Spinal cord (tissue), 10 donors: ENCODE results near the gene AEN. TPM values are rescaled to one million over a fixed set of nuclear protein-coding genes. Genes with fewer than 3 reads are reported as not detected.
A peak's percentile ranks its signal among the peaks of the same experiment; 100 is the strongest.

Experiments
- DNase-seq, 6 donors: peaks; one replicate each; pipeline versions ENCODE4 v3.0.0 to v3.0.0-alpha.2; 2013 to 2015; ENCODE audit warnings: low spot score in 6 of 6, low read depth in 4 of 6
- H3K27ac ChIP-seq: one replicate; pipeline ENCODE4 v1.5.1; 2013; ENCODE audit warnings: low read depth, low read length, control low read depth
- H3K27me3 ChIP-seq: one replicate; pipeline ENCODE4 v1.6.1; 2013; ENCODE audit warnings: low read length; ENCODE audit not compliant: control insufficient read depth, insufficient read depth
- H3K36me3 ChIP-seq: one replicate; pipeline ENCODE4 v1.6.1; 2013; ENCODE audit warnings: low read length; ENCODE audit not compliant: control insufficient read depth, insufficient read depth
- H3K4me1 ChIP-seq: one replicate; pipeline ENCODE4 v1.6.1; 2013; ENCODE audit warnings: low read length; ENCODE audit not compliant: control insufficient read depth, insufficient read depth
- H3K4me3 ChIP-seq: one replicate; pipeline ENCODE4 v1.5.1; 2013; ENCODE audit warnings: low read depth, low read length, control low read depth
- H3K9me3 ChIP-seq: one replicate; pipeline ENCODE4 v1.6.1; 2013; ENCODE audit warnings: low read length; ENCODE audit not compliant: control insufficient read depth, insufficient read depth
- WGBS: methylation state at CpG from one replicate; pipeline ENCODE4 v1.1.5; 2013; ENCODE audit warnings: missing lambda C conversion rate; ENCODE audit not compliant: insufficient coverage; 5-methylcytosine and 5-hydroxymethylcytosine counted together
- polyA plus RNA-seq, 2 donors: library from polyadenylated mRNA; unstranded; fragments of 120-200 nt; gene quantifications; one replicate each; pipeline ENCODE4 v1.2.1, GENCODE V29; 2013; ENCODE audit not compliant: insufficient read length in 2 of 2
- total RNA-seq, 2 donors: library from RNA; depleted of rRNA in 1 of 2; stranded (reverse); fragments of 120-200 nt in 1 of 2; fragments of >200 nt in 1 of 2; gene quantifications; one replicate each; pipeline versions ENCODE4 v1.2.3 to v1.2.4, GENCODE V29; 2013 to 2014
- donor health status: healthy.

The AEN gene
- total and polyA plus RNA-seq, 4 donors = 7.0 to 10.1 (median 7.8) TPM

DNA sequence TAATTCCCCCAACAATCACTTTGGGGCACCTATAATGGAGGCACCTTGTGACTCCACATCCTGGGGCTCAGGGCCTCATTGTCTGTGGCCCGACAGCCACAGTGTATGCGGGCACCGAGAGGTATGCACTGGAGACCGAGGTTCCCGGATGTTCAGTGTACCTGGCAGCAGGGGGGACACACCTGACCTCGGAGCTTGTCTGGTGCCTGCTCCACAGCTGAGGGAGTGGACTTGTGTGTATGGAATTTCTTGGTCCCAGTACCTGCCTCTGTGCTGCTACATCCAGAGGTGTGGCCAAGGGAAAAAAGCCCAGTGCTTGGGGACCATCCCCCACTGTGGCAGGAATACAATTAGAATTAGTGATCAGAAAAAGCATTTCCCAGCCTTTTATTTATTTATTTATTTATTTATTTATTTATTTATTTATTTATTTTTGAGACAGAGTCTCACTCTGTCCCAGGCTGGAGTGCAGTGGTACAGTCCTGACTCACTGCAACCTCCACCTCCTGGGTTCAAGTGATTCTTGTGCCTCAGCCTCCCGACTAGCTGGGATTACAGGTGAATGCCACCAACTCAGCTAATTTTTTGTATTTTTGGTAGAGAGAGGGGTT lies 8.8 kb upstream of the AEN start:
- Histone ChIP-seq H3K9me3 (no peaks in the 10 kb centered on the region), H3K4me1 (peaks cover 20% of the 10 kb centered on the region), H3K27ac (no peak overlapping the region), H3K27me3 (no peaks in the 10 kb centered on the region), H3K4me3 (no peak overlapping the region), H3K36me3 (peaks cover 25% of the 10 kb centered on the region)
- 61% methylated on average over 6 of the region's 7 CpGs for WGBS
- DNase-seq = no peak

DNA sequence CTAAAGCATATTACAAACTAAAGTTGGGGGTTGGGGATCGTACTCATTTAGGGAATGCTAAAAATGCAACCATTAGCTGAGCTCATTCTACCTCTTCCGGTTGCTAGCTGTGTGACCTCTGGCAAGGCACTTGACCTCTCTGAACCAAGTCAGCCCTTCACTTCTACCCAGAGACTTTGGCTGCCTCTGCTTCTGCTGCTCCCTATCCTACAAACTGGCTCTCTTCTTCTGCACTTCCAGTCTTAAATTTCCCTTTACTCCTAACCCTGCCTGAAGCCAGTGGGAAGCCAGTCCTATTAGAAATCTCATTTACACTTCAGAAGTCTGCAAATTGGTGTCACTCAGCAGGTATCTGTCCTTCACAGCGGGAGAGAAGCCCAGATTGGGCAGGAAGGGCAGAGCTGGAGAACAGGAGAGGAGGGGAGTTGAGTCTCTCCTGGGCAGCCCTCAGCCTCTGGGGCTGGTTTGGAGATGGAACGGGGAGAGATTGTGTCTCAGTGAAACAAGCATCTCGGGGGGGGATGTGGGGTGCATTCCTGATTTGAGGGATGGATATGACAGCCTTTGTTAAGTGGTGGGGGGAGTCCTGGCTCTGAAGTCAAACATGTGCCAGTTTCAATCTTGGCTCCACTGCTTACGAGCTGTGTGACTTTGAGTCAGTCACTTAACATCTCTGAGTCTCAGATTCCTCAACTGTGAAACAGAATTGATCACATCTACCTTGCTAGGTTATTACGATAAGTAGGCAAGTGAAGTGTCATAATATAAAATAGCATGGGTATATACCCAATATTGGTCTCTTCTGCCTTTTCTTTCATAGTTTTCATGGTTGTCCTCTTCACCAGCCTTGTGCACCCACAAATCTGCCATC lies 7.8 kb upstream of the AEN start:
- DNase-seq = no peak
- WGBS = 55% methylated on average over 4 of the region's 7 CpGs
- no peak overlapping the region for H3K27ac ChIP-seq
- peaks cover 20% of the 10 kb centered on the region for H3K4me1 ChIP-seq
- no peak overlapping the region for H3K4me3 ChIP-seq
- peaks cover 25% of the 10 kb centered on the region for H3K36me3 ChIP-seq
- H3K27me3 ChIP-seq = no peaks in the 10 kb centered on the region
- H3K9me3 ChIP-seq = no peaks in the 10 kb centered on the region

DNA sequence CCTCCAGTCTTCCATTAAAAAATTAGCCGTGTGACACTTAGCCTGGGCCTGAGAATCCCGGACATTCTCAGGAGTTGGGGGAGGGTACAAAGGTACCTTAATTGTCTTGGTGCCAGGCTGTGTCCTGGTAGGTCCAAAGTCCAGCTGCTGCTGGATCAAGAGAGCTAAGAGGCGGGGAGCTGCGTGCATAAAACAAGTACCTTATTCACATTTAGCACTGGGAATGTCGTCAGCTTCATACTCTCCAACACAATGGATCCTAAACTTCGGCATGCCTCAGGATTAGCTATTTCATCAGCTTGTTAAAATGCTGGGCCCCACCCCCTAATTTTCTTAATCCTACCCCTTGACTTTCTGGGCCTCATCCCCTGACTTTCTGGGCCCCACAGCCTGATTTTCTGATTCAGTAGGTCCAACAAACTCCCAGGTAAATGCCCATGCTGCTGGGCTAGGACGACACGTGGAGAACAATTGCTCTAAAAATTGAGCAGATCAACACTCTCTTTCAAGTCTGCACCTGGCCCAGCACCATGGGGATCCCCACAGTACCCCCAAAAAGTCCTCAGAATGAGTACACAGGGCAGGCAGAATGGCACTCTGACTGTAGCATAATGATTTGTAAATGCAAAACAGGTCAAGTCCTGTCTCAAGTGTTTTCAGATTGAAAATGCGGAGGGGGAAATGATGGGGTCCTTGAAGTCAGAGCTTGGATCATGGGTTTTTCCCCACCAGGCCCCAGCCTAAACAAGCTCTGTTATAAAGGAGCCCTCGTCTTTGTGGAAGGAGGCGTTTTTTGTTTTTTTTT lies 5.6 kb upstream of the AEN start:
- Histone ChIP-seq H3K4me3 (no peak overlapping the region), H3K27me3 (no peaks in the 10 kb centered on the region), H3K27ac (no peak overlapping the region), H3K9me3 (no peaks in the 10 kb centered on the region), H3K36me3 (peaks cover 28% of the 10 kb centered on the region), H3K4me1 (peaks cover 15% of the 10 kb centered on the region)
- no peak for DNase-seq
- 57% methylated on average over 8 of the region's 11 CpGs for WGBS

GRCh38 chr15:88616240-88616639 lies 4.9 kb upstream of the AEN start:
- WGBS = 95% methylated on average over 3 of the region's 4 CpGs
- no peaks in the 10 kb centered on the region for H3K9me3 ChIP-seq
- H3K36me3 ChIP-seq = peaks cover 23% of the 10 kb centered on the region
- H3K4me1 ChIP-seq = peaks cover 13% of the 10 kb centered on the region
- no peak overlapping the region for H3K27ac ChIP-seq
- H3K4me3 ChIP-seq = no peak overlapping the region
- H3K27me3 ChIP-seq = no peaks in the 10 kb centered on the region
- DNase-seq = no peak

- no peak overlapping the region for H3K4me3 ChIP-seq
- no peak overlapping the region for H3K27ac ChIP-seq
- WGBS = 96% methylated on average over 4 of the region's 10 CpGs
- H3K9me3 ChIP-seq = no peaks in the 10 kb centered on the region
- H3K36me3 ChIP-seq = peaks cover 16% of the 10 kb centered on the region
- H3K4me1 ChIP-seq = peaks cover 14% of the 10 kb centered on the region
- no peak for DNase-seq
- H3K27me3 ChIP-seq = no peaks in the 10 kb centered on the region
Measured at GRCh38 chr15:88617031-88617722, 4.0 kb upstream of the AEN start.

DNA sequence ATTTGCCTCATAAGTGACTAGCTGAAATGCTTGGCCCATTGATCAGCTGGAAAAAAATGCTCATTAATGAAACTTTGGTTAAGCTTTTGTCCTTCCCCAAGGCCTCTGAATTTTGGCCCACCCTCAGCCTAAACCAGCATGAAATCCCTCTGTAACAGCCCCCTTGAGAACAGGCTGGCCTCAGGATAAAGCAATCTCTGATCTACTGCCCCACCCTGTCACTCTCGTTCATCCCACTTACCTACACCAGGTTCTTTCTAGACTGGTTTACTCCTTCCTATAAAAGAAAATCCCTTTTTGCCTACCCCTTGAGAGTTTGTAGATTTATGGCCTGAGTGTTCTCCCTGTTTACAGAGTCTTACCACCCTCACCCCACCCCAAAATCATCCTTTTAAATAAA lies 3.4 kb upstream of the AEN start:
- Histone ChIP-seq H3K4me1 (peaks cover 15% of the 10 kb centered on the region), H3K4me3 (no peak overlapping the region), H3K27ac (no peak overlapping the region), H3K9me3 (no peaks in the 10 kb centered on the region), H3K36me3 (peaks cover 13% of the 10 kb centered on the region), H3K27me3 (no peaks in the 10 kb centered on the region)
- no peak for DNase-seq
- no CpG with 5 or more reads among the region's 1 CpG for WGBS

DNA sequence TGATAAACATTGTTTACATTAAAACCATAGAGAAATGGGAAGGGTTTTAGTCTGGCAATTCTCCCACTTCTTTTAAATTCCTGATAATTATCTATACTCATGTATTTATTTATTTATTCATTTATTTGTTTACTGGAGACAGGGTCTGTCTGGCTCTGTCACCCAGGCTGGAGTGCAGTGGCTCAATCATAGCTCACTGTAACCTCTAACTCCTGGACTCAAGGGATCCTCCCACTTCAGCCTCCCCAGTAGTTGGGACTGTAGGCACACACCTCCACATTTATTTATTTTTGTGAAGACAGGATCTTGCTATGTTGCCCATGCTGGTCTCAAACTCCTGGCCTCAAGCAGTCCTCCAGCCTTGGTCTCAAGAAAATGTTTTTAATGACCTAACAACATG lies 2.5 kb upstream of the AEN start:
- Histone ChIP-seq H3K27me3 (no peaks in the 10 kb centered on the region), H3K9me3 (no peaks in the 10 kb centered on the region), H3K4me3 (no peak overlapping the region), H3K36me3 (peaks cover 8% of the 10 kb centered on the region), H3K4me1 (peaks cover 15% of the 10 kb centered on the region), H3K27ac (no peak overlapping the region)
- DNase-seq = no peak

- H3K4me1 ChIP-seq = peaks cover 23% of the 10 kb centered on the region
- no peak overlapping the region for H3K27ac ChIP-seq
- H3K27me3 ChIP-seq = no peaks in the 10 kb centered on the region
- no peak overlapping the region for H3K4me3 ChIP-seq
- WGBS = no CpG with 5 or more reads among the region's 2 CpGs
- H3K36me3 ChIP-seq = peaks cover 7% of the 10 kb centered on the region
- H3K9me3 ChIP-seq = no peaks in the 10 kb centered on the region
- no peak for DNase-seq
Measured at GRCh38 chr15:88619796-88620195, 1.3 kb upstream of the AEN start.

GRCh38 chr15:88621789-88622604 lies 857 bp downstream of the AEN start:
- H3K27ac ChIP-seq = peak overlapping the region; percentile 52
- no peak for DNase-seq
- H3K4me1 ChIP-seq = peaks cover 23% of the 10 kb centered on the region
- no peaks in the 10 kb centered on the region for H3K27me3 ChIP-seq
- H3K4me3 ChIP-seq = peak overlapping the region; percentile 59
- H3K36me3 ChIP-seq = peaks cover 11% of the 10 kb centered on the region
- 9% methylated on average over 6 of the region's 17 CpGs for WGBS
- H3K9me3 ChIP-seq = no peaks in the 10 kb centered on the region
